Retinal pigment epithelial cell (primary cell): Measurements from ENCODE around the gene PCNA.
"Not testable (repeated sequence)": the region's sequence is repeated elsewhere in the genome, so short reads cannot be mapped to it uniquely, and the experiment has no call there.

Experiments used
- DNase-seq: peaks from one replicate; pipeline ENCODE4 v3.0.0-alpha.2; 2010; ENCODE audit warnings: low read depth
- H3K4me3 ChIP-seq: 2 replicates; pipeline ENCODE4 v1.5.1; 2011; ENCODE audit warnings: mild to moderate bottlenecking, low read length, control low read depth, moderate library complexity
- TF ChIP-seq, protein P1 (sequence below): conservative IDR thresholded peaks from 2 replicates; pipeline ENCODE4 v1.5.1; 2011; ENCODE audit warnings: low read depth, low read length, control low read depth, inconsistent platforms

Gene PCNA

DNA sequence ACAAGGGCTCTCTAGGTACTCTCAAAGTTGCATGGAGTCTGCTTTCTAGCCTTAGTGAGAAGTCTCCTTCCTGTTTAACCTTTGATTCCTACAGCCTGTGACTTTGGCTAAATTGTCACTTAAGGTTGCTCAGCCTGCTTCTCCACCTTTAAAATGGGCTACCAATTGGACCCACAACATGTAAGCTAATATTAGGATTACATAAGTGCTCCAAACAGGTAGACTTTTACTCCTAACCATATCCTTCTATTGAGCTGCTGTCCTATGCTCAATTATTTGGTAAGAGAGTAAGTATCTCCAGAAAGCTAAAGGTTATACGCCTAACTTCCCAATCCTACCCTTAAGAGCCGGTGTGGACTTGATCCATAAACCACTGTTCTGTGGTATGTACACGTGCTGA, 2.9 kb downstream of the PCNA start:
- DNase-seq, result no peak
- TF ChIP-seq, protein P1, sequence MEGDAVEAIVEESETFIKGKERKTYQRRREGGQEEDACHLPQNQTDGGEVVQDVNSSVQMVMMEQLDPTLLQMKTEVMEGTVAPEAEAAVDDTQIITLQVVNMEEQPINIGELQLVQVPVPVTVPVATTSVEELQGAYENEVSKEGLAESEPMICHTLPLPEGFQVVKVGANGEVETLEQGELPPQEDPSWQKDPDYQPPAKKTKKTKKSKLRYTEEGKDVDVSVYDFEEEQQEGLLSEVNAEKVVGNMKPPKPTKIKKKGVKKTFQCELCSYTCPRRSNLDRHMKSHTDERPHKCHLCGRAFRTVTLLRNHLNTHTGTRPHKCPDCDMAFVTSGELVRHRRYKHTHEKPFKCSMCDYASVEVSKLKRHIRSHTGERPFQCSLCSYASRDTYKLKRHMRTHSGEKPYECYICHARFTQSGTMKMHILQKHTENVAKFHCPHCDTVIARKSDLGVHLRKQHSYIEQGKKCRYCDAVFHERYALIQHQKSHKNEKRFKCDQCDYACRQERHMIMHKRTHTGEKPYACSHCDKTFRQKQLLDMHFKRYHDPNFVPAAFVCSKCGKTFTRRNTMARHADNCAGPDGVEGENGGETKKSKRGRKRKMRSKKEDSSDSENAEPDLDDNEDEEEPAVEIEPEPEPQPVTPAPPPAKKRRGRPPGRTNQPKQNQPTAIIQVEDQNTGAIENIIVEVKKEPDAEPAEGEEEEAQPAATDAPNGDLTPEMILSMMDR, result no peak
- no peak overlapping the region for H3K4me3 ChIP-seq

GRCh38 chr20:5114403-5114802, 5.4 kb downstream of the PCNA start:
- DNase-seq, result no peak
- TF ChIP-seq, protein P1, result no peak
- no peak overlapping the region for H3K4me3 ChIP-seq

GRCh38 chr20:5113615-5113986, 6.2 kb downstream of the PCNA start:
- peak overlapping the region; percentile 99 for H3K4me3 ChIP-seq
- TF ChIP-seq, protein P1, result no peak
- no peak for DNase-seq

DNA sequence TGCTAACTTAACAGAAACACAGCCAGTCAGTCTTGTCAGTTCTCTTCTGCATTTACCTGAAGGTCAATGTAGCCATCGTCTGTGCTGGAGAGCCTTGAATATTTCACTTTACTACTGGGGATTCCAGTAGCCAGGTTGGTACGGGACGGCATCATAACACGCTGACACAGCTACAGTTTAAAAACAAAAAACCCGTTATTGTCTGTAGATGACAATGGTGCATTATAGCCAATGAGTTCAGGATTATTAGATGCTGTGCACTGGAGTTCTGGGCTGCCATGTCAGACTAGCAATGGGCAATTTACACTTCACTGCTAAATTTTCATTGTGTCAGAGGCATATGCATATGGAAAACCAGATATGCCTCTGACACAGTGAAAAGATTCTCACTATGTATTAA, 10.5 kb downstream of the PCNA start:
- TF ChIP-seq, protein P1, result no peak
- no peak for DNase-seq
- no peak overlapping the region for H3K4me3 ChIP-seq

DNA sequence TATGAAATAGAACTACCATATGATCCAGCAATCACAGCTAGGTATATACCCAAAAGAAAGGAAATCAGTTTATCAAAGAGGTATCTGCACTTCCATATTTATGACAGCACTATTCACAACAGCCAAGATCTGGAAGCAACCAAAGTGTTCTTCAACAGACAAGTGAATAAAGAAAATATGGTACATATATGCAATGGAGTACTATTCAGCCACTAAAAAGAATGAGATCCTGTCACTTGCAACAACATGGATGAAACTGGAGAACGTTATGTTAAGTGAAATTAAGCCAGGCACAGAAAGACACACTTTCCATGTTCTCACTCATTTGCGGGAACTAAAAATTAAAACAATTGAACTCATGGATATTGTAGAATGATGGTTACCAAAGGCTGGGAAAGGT, 15.3 kb downstream of the PCNA start:
- TF ChIP-seq, protein P1, result no peak

GRCh38 chr20:5100684-5101347, 18.9 kb downstream of the PCNA start:
- no peak for DNase-seq
- H3K4me3 ChIP-seq, result no peak overlapping the region
- TF ChIP-seq, protein P1, result peak; percentile 80

More for the DNA sequence above, 15.3 kb downstream of the PCNA start:
- no peak overlapping the region for H3K4me3 ChIP-seq
- no peak for DNase-seq

DNA sequence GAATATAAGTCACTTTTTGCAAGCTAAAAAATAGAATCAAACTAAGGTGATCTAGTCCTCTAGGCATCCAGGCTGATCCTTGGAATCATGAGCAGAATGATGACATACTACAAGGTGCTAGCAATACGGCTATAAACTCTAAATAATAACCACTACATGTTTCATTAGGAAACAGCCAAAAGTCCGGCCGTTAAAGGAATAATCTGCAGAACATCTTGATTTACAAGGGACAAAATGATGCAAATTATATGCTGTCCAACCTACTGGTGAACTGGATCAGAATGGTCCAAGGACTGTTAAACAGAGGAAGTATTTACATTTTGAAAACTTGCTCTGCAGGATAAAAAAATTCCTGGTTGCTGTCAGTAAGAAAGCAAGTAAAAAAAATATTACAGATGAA, 19.8 kb downstream of the PCNA start:
- not testable (repeated sequence) for DNase-seq, H3K4me3 ChIP-seq

DNA sequence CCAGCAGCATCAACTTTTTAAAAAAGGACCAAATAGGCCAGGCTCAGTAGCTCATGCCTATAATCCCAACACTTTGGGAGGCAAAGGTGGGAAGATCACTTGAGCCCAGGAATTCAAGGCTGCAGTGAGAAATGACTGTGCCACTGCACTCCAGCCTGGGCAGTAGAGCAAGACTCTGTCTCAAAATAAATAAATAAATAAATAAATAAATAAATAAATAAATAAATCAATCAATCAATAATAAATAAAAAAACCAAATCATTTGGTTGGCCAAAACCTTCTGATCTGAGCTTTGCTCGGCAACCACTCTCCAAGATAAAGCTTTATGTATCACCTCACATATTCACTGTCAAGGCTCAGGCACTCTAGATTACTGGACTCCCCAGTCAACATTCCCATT, 20.7 kb downstream of the PCNA start:
- not testable (repeated sequence) for H3K4me3 ChIP-seq, DNase-seq
